Islet of Langerhans (tissue), 1 donor: ENCODE data around the gene BNC2.

ENCODE experiments used
- FAIRE-seq: peaks from one replicate; lab custom pipeline; 2011; peaks lifted over from hg19 to GRCh38; lab: Jason Lieb, UNC

BNC2 gene

GRCh38 chr9:16817002-16817401, 53.5 kb downstream of the BNC2 start:
- FAIRE-seq: no peak

DNA sequence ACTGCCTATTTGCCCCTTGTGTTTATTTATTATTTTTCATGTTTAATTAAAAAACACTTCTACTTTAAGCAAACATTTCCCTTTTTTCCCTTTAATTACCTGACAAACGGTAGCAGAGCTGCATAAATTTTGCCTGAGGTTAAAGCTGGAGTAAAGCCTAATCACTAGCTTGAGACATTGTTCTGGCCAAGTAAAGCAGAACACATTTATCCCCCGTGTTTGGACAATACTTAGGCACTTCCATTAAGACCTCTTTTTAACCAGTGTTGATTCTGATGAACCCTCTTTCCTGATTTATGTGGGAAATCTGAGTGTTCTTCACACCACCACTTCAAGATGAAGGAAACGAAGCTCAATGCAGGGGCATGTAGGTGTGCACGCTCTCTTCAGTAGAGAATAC, 54.5 kb downstream of the BNC2 start:
- FAIRE-seq: no peak

DNA sequence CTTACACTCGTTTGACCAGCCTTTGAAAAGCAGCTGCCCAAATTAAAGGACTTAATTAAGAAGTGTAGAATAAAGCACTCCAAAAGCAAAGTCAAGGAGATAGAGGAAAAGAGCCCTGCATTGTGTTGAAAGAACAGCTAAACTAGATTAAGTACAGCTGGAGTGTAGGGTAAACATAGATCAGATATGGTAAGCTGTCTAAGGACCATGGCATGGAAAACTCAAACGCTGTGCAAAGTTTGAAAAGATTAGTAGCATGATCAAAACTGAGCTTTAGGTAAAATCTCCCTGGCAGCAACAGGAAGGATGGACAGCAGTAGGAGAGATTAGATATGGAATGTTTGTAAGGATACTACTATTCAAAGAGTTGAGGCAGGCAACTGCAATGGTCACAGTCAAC, 55.4 kb downstream of the BNC2 start:
- FAIRE-seq: no peak

- no peak for FAIRE-seq
These were observed 56.6 kb downstream of the BNC2 start for GRCh38 chr9:16813838-16814237.

DNA sequence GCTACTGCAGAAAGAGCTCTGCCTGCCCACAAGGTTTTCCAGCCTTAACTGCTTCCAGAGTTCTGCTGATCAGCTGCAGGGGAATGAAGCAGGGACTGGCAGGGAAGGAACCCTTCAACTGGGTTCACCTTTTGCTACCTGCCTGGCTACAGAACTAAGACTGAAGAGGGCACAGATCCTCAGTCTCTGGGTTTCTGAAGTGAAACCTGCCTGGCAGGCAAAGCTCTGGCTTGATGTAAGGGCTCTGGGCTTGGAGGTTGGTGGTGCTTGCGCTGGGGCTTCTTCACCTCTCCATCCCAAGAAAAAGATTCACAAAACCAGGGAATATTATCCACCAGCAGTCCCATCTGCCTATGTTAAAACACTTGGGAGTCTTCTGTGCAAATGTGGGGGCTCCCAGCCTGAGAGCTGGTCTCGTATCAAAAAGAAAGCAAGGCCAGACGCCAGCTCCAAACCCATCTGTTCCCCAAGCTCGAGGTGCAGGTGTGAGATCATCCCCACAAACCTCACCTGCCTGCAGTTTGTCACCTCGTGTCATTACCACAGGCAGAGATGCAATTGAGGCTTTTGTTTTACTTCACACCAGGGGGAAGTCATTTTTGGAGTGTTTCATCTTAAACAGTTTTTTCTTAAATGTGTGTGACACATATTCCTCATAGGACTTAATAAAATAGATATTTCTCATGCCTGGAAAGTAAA, 58.3 kb downstream of the BNC2 start:
- no peak for FAIRE-seq

GRCh38 chr9:16809912-16810610, 60.4 kb downstream of the BNC2 start:
- no peak for FAIRE-seq

- no peak for FAIRE-seq
These were observed 63.8 kb downstream of the BNC2 start for GRCh38 chr9:16806674-16807073.

- no peak for FAIRE-seq
These were observed 66.8 kb downstream of the BNC2 start for GRCh38 chr9:16803648-16804047.

GRCh38 chr9:16801871-16802466, 68.5 kb downstream of the BNC2 start:
- FAIRE-seq: no peak

DNA sequence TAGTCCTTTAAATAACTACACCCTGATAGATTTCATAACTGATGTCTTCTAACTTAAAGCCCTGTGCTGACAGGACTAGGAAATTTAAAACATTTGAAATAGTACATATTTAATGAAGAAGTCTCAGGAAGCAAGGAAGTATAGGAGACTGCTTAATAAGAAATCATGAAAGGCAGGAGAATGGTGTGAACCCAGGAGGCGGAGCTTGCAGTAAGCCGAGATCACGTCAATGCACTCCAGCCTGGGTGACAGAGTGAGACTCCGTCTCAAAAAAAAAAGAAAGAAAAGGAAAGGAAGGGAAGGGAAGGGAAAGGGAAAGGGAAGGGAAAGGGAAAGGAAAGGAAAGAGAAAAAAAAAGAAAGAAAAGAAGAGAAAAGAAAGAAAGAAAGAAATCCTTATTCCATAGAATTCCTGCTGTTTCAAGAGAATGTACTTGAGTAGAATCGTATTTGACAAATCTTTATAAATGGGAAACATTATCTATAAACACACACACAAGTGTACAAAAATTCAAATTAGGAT, 74.1 kb downstream of the BNC2 start:
- FAIRE-seq: no peak

DNA sequence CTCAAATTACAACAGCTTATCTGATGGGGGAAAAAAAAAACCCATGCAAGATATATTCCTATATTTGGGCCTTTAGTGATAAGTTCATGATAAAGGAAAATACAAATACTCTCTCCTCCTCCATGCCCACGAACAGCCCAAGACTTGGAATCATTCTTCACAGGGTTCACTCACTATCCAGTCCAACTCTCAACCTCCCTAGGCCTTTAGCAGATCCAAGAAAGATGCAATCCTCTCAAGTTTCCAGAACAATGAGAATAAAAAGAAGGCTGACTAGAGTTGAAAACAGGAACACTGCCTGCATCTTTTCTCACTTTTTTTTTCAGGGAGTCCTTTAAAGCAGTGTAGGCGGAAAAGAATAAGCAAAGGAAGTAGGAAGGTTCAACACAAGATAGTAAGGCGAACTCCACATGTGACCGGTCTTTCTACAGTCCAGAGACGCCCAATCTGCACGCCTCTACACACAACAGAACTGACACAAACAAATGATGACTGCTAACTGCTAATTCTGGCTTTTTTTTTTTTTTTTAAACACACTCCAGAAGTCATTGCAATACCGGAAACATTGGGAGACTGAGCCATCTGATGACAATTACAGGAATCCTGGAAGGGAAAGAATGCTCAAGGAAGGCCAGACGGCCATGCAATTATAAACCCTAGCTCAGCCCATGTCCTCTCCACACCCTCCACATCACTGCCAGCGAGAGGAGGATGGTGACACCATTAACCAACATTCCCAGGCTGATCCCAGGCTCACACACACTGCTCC, 75.4 kb downstream of the BNC2 start:
- no peak for FAIRE-seq

DNA sequence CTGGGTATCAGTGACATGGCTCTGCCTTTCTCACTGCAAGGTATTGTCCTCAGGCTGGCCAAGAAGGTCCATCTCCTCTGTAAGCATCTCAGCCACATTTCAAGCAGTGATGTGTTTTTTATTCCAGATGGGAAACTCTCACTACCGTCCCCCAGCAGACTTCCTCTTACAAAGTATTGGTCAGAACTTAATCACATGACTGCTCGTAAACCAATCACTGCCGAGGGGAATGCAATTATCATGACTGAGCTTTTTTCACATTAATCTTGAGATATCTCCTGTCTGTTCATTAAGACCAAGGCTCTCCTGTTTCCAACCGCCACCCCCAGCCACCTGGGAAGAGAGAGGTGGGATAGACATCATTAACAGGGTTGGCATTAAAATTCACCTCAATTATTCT, 76.4 kb downstream of the BNC2 start:
- no peak for FAIRE-seq

- FAIRE-seq: no peak
These were observed 82.7 kb downstream of the BNC2 start for GRCh38 chr9:16787724-16788123.

GRCh38 chr9:16784002-16784401, 86.5 kb downstream of the BNC2 start:
- FAIRE-seq: no peak

DNA sequence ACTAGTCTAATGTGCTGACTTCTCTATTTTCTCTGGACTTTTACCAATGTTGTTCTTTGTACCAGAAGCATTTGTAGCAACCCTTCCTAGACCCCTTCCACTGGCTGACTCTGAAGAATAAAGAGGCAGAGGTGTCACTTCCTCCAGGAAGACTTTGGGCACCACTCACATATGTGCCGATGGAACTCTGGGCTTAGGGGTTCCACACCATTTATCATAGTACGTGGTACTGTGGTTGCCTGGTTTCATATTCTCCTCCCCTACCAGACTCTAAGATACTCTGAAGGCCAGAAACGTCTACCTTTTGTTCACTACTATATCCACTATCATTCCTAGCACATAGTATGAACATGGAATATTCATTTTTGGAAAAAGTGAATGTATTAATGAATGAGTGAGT, 88.0 kb downstream of the BNC2 start:
- FAIRE-seq: no peak

DNA sequence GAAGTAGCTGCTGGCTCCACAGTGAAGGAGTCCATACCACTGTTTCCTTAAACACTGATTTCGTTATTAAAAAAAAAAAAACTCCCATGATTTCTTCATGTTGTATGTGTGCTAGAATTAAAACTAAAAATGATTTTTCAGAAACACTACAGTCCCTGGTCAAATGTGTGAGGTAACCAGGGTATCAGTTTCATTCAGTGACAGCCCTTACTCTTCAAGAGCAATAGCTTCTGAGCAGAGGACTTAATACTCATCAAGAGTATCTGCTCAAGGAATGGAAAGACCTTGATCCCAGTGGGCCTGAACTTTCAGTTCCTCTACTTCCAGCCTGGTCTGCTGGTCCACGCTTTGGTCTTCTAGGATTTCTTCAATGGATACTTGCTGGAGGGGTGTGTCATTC, 95.1 kb downstream of the BNC2 start:
- no peak for FAIRE-seq

GRCh38 chr9:16773617-16774016, 96.9 kb downstream of the BNC2 start:
- FAIRE-seq: no peak

GRCh38 chr9:16773116-16773515, 97.4 kb downstream of the BNC2 start:
- FAIRE-seq: no peak

GRCh38 chr9:16771356-16771755, 99.1 kb downstream of the BNC2 start:
- no peak for FAIRE-seq

GRCh38 chr9:16769291-16769690, 101.2 kb downstream of the BNC2 start:
- no peak for FAIRE-seq

- no peak for FAIRE-seq
These were observed 101.7 kb downstream of the BNC2 start for GRCh38 chr9:16768816-16769215.

DNA sequence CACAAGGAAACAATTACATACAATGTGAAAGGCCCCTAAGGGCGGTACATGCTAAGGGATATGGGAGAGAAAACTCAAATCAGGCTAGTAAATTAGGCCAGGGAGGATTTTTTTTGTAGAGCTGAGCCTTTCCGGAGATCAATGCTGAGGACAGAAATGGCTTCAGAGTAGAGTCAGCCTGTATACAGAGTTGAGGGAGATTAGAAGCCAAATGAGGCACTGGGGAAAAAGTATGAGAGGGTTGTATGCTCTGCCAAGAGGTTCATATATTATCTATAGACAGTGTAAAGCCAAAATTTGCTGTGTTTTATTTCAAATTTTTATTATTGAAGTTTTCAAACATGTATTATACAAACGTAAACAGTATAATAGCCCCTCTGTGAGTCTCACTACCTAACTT, 103.1 kb downstream of the BNC2 start:
- no peak for FAIRE-seq

DNA sequence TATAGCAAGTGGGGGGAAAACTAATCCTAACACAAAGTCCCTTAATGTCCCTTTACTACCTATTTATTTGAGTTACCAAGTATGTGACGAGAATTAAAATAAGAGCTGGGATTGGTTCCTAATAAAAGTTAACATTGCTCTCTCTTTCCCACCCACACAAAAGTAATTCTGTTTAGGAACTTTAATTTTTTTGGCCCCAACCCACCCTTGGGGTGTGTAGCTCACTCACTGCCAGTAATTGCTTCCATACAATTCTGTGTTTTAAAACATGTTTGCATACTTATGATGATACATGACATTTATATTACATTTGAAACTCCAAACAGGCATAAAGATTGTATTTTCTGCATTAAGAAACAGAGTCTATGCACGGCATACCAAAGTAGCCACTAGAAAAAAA, 106.5 kb downstream of the BNC2 start:
- FAIRE-seq: no peak
